Limb (tissue), 2 donors: ENCODE data around the gene FAM32A.
A peak's percentile ranks its signal among the peaks of the same experiment; 100 is the strongest.
"Not testable (repeated sequence)": the region's sequence is repeated elsewhere in the genome, so short reads cannot be mapped to it uniquely, and the experiment has no call there.

Source experiments
- DNase-seq, 2 donors: peaks; one replicate each; pipeline ENCODE4 v3.0.0-alpha.2; 2016; ENCODE audit errors: extremely low spot score in 2 of 2

FAM32A gene

GRCh38 chr19:16164222-16164890 is 20.9 kb upstream of the FAM32A start:
- DNase-seq, result no peak

GRCh38 chr19:16166417-16166816 is 18.8 kb upstream of the FAM32A start:
- no peak for DNase-seq

GRCh38 chr19:16167055-16167454 is 18.2 kb upstream of the FAM32A start:
- no peak for DNase-seq

GRCh38 chr19:16168465-16169081 is 16.6 kb upstream of the FAM32A start:
- DNase-seq, result no peak

DNA sequence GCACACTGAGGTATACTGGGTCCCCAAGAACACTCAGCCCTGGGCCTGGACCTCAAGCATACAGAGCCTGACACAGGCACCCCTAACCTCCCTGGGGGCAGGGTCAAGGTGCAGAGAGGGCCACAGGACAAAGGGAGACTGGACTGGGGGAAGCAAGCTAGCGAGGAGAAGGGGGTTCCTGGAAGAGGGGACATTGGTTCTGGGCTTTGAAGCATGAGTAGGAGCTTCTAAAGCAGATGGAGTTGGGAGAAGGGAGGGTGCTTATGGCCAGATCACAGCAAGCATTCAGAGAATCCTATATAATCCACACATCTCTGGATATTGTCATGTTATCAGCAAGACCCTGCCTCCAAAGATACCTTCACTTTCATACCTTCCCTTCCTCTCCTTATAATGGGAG is 15.1 kb upstream of the FAM32A start:
- DNase-seq, result no peak

DNA sequence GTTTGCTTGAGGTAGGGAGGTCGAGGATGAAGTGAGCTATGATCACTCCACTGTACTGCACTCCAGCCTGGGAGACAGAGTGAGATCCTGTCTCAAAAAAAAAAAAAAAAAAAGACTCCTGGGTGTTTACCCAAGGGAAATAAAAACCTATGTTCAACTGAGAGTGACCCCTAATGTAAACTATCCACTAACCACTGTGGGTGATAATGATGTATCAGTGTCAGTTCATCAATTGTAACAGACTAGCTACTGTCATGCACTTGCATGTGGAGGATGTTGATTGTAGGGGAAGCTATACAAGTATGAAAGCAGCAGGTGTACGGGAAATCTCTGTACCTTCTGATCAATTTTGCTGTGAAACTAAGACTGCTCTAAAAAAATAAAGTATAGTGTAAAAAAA is 9.3 kb upstream of the FAM32A start:
- no peak for DNase-seq

GRCh38 chr19:16178866-16179265 is 6.3 kb upstream of the FAM32A start:
- not testable (repeated sequence) for DNase-seq

DNA sequence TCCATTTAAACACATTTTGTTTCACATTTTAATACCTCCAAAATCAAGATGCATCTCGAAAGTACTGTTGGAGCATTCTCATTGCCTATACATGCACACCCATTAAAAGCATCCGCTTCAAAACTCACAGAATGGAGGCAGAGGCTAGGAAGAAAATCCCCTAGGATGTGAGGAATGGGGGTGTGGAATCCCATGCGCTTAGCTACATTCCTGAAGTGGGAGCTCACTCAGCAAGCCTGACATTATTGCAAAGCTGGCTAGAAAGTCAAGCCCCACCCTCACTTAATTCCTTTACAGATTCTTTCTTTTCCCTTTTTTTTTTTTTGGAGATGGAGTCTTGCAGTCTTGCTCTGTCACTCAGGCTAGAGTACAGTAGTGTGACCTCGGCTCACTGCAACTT is 4.6 kb upstream of the FAM32A start:
- peak in 1 of 2 donors; percentile 26 for DNase-seq

GRCh38 chr19:16184665-16185122 is 516 bp upstream of the FAM32A start:
- DNase-seq, result no peak

DNA sequence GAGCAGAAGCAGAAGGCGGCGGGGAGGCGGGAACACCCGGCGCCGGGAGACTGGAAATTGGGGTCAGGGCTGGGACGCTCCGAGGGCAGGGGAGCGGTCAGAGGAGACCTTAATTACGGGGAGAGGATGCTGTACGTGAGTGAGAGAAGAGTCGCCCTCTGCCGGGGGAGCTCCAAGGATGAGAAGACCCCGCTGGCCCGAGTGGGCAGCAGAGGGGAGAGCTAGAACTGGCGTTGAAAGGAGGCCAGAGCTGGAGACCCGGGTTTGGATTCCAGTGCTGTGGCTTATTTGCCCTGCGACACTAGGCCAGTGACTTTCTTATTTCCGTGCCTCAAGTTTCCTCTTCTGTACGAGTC is 536 bp downstream of the FAM32A start:
- peak; percentile 25 to 69 for DNase-seq

- no peak for DNase-seq
Measured at GRCh38 chr19:16188521-16188920, 3.3 kb downstream of the FAM32A start.

GRCh38 chr19:16190198-16190597 is 5.0 kb downstream of the FAM32A start:
- no peak for DNase-seq

- no peak for DNase-seq
Measured at GRCh38 chr19:16190736-16191135, 5.5 kb downstream of the FAM32A start.

GRCh38 chr19:16191216-16191908 is 6.2 kb downstream of the FAM32A start:
- DNase-seq, result no peak

- DNase-seq, result no peak
Measured at GRCh38 chr19:16193466-16193865, 8.3 kb downstream of the FAM32A start.

- no peak for DNase-seq
Measured at GRCh38 chr19:16197188-16197621, 12.0 kb downstream of the FAM32A start.

DNA sequence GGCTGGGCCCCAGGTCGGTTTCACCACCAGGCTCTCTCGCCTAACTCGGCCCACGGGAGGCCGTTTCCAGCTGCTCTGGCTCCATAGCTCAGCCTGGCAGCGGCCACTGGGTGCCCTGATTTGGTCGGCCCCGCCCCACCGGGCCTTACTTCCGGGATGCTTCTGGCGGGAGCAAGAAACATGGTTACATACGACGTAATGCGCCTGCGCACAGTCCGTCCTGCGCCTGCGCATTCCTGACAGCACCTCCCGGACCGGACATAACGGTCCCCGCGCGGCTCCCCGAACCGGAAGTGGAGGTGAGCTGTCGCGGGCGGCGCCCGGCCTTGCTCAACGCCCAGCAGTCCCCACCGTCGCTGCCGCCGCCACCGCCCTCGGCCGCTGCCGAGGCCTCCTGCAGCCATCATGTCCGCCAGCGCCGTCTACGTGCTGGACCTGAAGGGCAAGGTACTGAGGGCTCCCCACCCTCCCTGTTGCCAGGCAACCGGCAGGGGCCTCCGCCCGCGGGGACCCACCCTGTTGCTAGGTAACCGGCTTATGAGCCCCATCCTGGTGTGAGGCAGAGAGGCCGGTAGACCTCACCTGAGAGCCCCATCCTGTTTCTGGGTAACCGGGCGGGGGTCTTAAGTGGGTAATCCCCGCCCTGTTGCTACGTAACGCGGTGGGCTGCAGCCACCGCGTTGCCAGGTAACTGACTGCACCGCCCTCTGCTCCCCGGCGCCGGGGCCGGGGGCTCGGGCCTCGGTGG is 12.6 kb downstream of the FAM32A start, which contains the start of gene AP1M1:
Gene AP1M1 (plus strand): TSS at position 290 of the 748 bp plus-strand sequence. CDS start 116 bp downstream, at position 406.
- DNase-seq, result peak; percentile 97 to 98

DNA sequence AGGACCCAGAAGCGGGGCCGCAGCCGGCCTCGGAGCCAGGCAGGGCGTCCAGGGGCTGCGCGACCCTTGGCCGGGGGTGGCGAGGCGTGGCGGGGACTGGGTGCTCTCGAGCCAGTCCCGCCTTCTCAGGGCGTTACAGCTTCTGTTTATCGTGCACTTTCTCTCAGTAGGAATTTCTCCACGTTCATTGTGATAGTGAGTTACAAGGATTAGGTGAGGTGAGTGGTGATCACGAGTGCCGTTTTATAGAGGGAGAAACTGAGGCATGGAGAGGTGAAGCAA is 13.1 kb downstream of the FAM32A start:
- DNase-seq, result no peak

DNA sequence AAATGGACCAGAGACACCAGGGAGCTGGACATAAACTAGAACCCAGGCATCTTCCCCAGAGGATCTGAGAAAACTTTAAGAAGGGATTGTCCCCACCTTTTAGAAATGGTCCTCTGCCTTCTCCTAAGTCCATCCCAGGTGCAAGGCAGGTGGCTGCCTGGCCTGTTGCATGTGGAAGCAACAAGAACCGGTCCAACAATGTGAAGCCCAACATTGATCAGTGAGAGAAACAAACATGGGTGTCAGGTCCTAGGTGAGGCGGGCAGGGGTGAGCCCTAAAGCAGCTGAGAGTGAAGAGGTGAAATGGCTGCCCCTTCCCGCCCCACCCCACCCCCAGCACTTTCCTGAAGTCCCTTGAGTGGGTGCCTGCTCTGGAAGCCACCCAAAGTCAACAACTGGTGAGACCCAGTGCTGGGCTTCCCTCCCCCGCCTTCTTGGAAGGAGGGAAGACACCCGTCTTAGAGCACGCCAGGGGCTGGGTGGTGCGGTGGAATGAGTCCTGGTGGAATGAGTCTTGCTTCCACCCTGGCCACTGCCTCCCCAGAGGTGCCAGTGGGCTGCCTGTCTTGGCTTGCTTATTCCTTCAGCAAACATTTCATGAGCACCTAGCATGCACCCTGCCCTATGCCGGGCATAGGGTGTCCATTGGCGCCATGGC is 14.2 kb downstream of the FAM32A start:
- DNase-seq, result no peak

DNA sequence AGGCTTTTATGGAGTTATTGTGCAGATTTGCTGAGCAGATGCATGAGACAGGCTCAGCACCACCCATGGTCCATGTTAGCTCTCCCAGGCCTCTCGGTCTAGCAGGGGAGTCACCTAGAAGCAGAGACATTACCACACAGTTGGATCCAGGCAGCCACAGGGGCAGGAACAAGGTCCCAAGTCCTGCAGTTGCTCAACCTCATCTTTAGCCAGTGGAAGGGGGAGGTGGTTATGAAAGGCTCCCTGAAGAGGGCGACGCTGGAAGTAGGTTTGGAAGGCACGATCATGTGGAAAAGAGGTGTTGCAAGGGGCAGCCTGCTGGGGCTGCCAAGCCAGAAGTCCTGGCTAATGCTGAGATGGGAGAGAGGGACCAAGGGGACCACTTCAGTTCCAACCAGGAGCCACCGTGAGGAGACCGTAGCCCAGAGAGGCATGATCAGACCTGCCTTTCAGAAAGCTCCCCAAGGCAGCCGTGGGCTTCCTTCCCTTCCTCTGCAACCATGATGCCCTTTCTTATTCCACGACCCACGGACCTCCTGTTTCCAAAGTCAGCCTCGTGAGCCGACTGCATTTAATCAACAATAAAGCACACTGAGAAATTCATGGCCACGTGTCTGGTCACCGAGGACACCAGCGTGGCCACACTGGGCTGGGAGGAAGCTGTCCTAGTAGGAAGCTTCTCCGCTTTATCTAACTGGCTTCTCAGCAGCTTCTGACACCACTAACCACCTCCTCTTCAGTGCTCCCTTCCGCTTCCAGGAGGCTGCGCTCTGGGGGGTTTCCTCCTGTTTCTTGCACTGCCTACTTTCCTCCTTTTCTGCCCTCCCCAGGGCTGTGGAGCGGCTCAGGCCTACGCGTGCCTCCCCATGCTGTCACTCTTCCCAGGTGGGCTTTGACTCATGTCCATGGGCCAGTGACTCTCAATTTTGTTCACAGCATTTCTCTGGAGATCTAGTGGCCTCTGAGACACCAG is 15.1 kb downstream of the FAM32A start:
- no peak for DNase-seq
